Mononuclear cell (primary cell): ENCODE measurements around the gene AUH. TPM values are rescaled to one million over a fixed set of nuclear protein-coding genes. Genes with fewer than 3 reads are reported as not detected.
"Not testable (repeated sequence)": the region's sequence is repeated elsewhere in the genome, so short reads cannot be mapped to it uniquely, and the experiment has no call there.

Source experiments
- H3K27me3 ChIP-seq: 2 replicates; pipeline ENCODE4 v1.6.0; 2011; ENCODE audit warnings: low read length, control low read depth; ENCODE audit not compliant: insufficient read depth
- H3K4me1 ChIP-seq: 2 replicates; pipeline ENCODE4 v1.5.1; 2011; ENCODE audit warnings: mild to moderate bottlenecking, low read length, control low read depth; ENCODE audit not compliant: insufficient read depth
- H3K4me3 ChIP-seq: 2 replicates; pipeline ENCODE4 v1.5.1; 2011; ENCODE audit warnings: mild to moderate bottlenecking, low read length, moderate library complexity
- H3K9me3 ChIP-seq: 2 replicates; pipeline ENCODE4 v1.5.1; 2011; ENCODE audit warnings: low read depth, mild to moderate bottlenecking, control low read depth, low read length
- total RNA-seq: library from RNA; depleted of rRNA; stranded (reverse); fragments of >200 nt; gene quantifications from one replicate; pipeline ENCODE4 v1.2.3, GENCODE V29; 2012

AUH gene
- total RNA-seq, 1 donor = 17.2 TPM

DNA sequence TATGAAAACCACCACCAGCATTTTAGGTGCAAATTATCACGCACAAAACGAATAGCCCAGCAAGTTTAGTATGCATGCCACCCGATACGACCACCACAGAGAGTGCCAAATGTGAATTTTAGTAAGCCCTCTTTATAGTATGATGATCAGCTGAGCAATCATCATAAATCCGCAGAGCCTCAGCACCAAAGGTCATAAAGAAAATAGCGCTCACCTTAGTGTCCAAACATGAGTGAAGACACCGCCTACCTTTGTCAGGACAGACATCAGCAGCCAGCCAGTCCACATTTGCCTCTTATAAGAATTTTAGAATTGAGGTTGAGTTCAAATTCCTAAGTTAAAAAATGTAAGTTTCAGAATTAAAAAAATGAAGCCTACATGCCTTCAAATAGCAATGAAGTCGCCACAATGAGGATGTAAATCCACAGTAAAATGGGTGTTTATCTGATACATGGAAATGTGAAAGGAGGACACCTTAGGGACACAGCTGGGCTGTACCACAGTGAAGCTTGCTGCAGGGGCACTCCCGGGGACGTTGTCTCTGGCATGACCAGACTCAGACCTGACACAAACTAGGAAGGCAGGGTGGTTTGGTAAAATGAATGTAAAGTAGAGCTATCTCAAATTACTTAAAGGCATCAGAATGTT is 149.0 kb downstream of the AUH start:
- H3K4me1 ChIP-seq = peaks cover 16% of the 10 kb centered on the region
- no peaks in the 10 kb centered on the region for H3K27me3 ChIP-seq
- no peak overlapping the region for H3K4me3 ChIP-seq
- no peaks in the 10 kb centered on the region for H3K9me3 ChIP-seq

DNA sequence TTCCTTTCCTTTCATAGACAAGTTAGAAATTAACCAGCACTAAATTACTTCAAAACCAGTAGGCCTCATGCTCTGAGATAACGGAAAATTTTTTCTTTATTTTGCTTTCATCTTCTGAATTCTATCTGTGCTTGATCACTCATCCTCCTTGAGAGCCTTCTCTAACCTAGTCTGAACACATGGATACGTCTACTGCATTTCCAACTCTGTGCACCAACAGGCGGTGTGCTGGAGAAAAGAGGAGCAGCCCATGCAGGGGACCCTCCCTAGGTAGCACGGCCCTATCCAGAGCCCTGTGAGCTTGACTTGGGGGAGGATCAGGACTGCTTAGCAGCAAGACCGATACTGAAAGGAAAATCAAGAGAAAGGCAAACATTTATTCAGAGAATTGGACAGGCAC is 149.8 kb downstream of the AUH start:
- Histone ChIP-seq H3K9me3 (no peaks in the 10 kb centered on the region), H3K4me3 (no peak overlapping the region), H3K4me1 (peaks cover 23% of the 10 kb centered on the region), H3K27me3 (no peaks in the 10 kb centered on the region)

DNA sequence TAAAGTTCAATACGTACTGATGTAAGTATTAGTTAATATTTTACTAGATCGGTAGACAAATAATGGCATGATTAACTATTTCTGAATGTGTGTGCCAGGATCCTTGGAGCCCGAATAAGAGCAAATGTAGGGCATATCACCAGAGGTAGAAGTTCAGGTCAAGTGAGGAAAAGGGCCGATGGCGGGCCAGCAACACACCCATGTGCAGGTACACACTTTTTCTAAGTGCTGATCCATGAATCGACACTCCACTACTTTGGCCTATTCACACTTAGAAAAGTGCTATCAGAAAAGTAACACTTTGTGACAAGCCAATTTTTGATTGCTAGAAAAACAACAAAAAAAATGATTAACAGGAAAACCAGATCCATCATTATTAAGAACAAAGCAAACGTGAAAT is 150.3 kb downstream of the AUH start:
- peaks cover 23% of the 10 kb centered on the region for H3K4me1 ChIP-seq
- no peak overlapping the region for H3K4me3 ChIP-seq
- H3K9me3 ChIP-seq = no peaks in the 10 kb centered on the region
- no peaks in the 10 kb centered on the region for H3K27me3 ChIP-seq

DNA sequence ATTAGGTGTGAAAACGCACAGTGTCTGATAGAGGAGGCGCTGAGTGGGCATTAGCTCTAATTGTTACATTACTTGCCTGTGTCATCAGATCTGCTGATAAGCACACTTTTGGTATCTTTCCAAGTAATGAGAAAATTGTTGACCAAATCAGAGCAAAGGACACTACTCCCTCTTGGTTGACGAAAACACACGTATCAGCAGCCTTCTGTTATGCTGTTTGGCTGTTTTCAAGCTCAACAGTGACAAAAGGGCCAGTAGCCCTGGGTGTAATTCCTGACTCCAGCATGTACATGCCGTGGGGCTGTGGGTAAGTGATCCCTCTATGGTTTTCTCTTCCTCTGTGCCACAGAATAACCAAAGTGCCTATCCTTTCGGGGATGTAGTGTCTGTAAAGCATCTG is 151.4 kb downstream of the AUH start:
- no peak overlapping the region for H3K4me3 ChIP-seq
- H3K9me3 ChIP-seq = no peaks in the 10 kb centered on the region
- no peaks in the 10 kb centered on the region for H3K27me3 ChIP-seq
- H3K4me1 ChIP-seq = peaks cover 23% of the 10 kb centered on the region

DNA sequence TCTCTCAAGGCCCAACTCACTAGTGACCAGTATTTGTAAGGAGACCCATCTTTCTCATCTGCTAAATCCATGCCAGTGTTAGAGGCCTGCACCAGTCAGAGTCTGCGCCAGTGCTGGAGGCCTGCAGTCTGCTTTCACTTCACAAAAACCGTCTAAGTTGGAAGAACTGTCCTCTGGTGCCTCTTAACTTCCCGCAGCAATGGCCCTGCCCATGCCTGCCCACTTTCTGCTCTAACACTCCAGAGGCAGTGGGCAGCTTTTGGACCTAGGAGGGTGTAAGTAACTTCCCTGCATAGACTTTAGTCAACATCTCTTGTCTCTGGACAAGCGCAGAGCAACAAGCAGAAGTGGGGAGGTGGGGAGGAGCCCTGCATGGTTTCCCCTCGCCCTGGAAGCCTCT is 152.9 kb downstream of the AUH start:
- Histone ChIP-seq H3K9me3 (no peaks in the 10 kb centered on the region), H3K27me3 (no peaks in the 10 kb centered on the region), H3K4me3 (no peak overlapping the region), H3K4me1 (peaks cover 23% of the 10 kb centered on the region)

DNA sequence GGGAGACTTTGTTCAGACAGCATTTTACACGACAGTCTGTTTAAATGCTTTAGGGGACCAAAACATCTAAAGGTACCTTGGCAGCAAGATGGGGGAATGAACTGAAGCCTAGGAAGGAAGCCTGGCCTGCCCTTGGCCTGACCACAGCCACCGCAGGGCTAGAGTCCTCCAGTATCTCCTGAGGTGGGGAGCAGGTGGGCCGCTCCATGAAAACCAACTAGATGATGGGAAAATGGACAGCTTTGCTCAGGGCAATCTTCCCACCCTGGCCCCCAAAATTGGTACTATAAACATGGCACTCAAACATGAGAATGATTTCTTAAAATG is 153.3 kb downstream of the AUH start:
- no peaks in the 10 kb centered on the region for H3K9me3 ChIP-seq
- H3K4me1 ChIP-seq = peaks cover 23% of the 10 kb centered on the region
- H3K4me3 ChIP-seq = no peak overlapping the region
- H3K27me3 ChIP-seq = no peaks in the 10 kb centered on the region

DNA sequence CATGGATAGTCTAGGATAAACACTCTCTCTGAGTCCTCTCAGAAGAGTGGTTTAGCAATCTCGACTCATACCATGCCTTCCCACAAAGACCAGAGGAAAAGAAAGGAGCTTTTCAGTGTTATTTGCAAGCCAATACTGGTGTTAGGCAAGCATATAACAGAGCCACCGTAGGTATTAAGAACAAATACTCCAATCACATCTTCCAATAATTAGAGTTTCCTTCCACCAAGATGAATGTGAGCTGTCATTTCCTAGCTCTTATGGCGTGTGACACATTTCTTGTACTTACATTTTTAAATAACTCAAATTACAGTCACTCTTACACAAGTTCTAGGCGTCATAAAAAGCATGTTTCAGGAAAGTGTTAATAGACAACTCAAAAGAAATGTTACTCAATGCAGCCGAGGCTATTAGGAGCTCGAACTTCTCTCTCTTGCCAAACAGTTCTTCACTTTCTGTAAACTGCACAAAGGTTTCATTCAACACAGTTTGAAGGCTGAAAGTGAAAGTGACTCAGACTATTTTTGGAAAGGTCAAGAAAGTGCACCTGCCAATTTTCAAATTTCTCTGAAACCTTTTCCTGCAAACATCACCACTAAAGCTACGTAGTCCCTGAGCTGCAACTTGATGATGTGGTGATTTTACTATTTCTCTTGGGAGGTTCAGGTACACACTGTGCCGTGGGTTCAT is 153.8 kb downstream of the AUH start:
- H3K4me1 ChIP-seq = peaks cover 23% of the 10 kb centered on the region
- no peak overlapping the region for H3K4me3 ChIP-seq
- no peaks in the 10 kb centered on the region for H3K27me3 ChIP-seq
- peaks cover 4% of the 10 kb centered on the region for H3K9me3 ChIP-seq

DNA sequence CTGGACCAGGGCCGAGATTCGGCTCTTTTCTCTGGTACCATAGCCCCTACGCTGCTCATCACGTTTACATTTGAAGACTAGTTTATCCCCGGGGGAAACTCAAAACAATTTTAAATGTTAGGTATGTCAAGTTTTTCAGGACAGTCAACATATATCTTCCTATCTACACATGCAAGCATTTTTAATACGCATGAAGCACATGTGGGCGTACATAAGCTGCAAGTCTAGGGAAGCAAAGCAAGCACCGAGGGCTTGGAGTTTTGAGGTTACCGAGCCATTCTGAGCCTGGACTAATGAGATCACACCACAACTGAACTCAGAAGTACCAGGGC is 154.4 kb downstream of the AUH start:
- Histone ChIP-seq H3K4me1 (peaks cover 23% of the 10 kb centered on the region), H3K27me3 (no peaks in the 10 kb centered on the region), H3K4me3 (no peak overlapping the region), H3K9me3 (peaks cover 9% of the 10 kb centered on the region)

- H3K4me1 ChIP-seq = peaks cover 23% of the 10 kb centered on the region
- H3K27me3 ChIP-seq = no peaks in the 10 kb centered on the region
- peaks cover 9% of the 10 kb centered on the region for H3K9me3 ChIP-seq
- H3K4me3 ChIP-seq = no peak overlapping the region
Measured at GRCh38 chr9:91206806-91207205, 154.9 kb downstream of the AUH start.

DNA sequence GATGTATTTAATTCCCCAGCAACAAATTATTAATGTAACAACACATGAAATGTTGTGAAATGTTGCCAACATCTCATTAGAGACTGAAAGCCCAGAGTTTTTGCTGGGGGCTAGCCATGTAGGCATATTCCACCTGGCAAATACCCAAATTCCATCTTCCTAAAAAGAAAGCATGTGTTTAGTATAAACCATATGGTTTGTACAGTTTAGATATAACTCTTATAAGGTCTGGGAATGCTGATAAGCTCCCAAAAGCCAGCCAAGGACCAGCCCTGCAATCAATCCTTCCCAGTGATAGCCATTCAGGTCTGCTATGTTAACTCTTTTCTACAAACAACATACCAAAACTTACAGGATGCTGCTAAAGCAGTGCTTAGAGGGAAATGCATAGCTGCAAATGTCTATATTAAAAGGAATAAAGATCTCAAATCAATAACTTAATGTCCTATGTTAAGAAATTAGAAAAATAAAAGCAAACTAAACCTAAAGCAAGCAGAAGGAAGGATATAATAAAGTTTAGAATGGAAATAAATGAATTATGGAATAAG is 158.9 kb downstream of the AUH start:
- H3K9me3 ChIP-seq = peaks cover 9% of the 10 kb centered on the region
- no peaks in the 10 kb centered on the region for H3K27me3 ChIP-seq
- H3K4me3 ChIP-seq = no peak overlapping the region
- peaks cover 30% of the 10 kb centered on the region for H3K4me1 ChIP-seq

- H3K4me3 ChIP-seq = no peak overlapping the region
- peaks cover 29% of the 10 kb centered on the region for H3K4me1 ChIP-seq
- no peaks in the 10 kb centered on the region for H3K27me3 ChIP-seq
- H3K9me3 ChIP-seq = peaks cover 9% of the 10 kb centered on the region
Measured at GRCh38 chr9:91200692-91201336, 160.9 kb downstream of the AUH start.

DNA sequence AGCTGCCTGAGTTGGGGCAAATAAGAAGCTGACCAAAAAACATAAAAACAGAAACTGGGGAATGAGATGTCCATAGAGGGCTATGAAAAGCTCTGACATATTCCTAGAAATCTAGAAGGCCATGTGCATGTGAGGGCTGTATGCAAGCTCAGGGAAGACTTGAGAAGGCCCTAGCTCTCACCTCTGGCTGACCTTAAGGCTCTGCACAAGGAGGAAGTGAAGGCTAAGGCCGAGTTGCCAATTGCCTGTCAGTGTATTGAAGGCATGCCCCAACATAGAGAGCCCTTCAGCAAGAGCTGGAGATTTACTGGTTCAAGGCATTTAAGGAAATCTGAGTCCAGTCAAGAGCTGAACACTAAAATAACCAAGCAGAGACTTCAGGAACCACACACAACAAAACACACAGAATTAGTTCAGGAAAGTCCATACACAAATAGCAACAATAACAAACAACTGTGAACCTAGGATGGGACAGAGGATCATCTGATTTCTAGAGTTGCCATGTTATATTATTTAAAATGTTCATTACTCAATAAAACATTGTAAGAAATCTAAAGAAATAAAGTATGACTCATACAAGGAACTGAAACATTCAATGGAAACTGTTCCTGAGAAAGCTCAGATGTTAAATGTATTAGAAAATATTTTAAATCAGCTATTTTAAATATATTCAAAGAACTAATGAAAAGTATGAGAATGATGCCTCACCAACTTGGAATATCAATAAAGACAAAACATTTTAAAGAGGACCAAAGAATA is 161.8 kb downstream of the AUH start:
- peaks cover 36% of the 10 kb centered on the region for H3K4me1 ChIP-seq
- peaks cover 9% of the 10 kb centered on the region for H3K9me3 ChIP-seq
- H3K27me3 ChIP-seq = no peaks in the 10 kb centered on the region
- H3K4me3 ChIP-seq = no peak overlapping the region

DNA sequence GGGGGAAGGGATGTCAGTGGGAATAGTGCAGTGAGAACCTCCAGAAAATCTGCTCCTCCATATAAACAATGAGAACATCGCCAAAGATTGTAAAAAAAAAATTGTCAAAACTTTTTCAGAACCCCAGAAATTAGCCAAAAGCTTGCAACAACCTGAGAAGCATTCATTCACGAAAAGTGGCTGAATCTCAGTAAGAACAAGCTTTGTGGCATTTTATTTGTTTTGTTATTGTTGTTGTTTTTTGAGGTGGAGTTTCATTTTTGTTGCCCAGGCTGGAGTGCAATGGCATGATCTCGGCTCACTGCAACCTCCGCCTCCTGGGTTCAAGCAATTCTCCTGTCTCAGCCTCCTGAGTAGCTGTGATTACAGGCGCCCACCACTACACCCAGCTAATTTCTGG is 162.8 kb downstream of the AUH start:
- peaks cover 46% of the 10 kb centered on the region for H3K4me1 ChIP-seq
- not testable (repeated sequence) for H3K9me3 ChIP-seq, H3K27me3 ChIP-seq, H3K4me3 ChIP-seq

GRCh38 chr9:91198405-91198804 is 163.3 kb downstream of the AUH start:
- no peaks in the 10 kb centered on the region for H3K27me3 ChIP-seq
- peaks cover 51% of the 10 kb centered on the region for H3K4me1 ChIP-seq
- H3K9me3 ChIP-seq = peaks cover 9% of the 10 kb centered on the region
- no peak overlapping the region for H3K4me3 ChIP-seq
